Lower leg skin (tissue), 4 donors: Measurements from ENCODE around the gene PRF1. TPM values are rescaled to one million over a fixed set of nuclear protein-coding genes. Genes with fewer than 3 reads are reported as not detected.

Experiments used
- DNase-seq, 2 donors: peaks; one replicate each; pipeline ENCODE4 v3.0.0-alpha.2; 2019; ENCODE audit warnings: low spot score in 2 of 2
- H3K4me3 ChIP-seq: fragments of 200-600 bp; sonication (generic); 2 replicates; pipeline ENCODE4 v1.5.1; 2017; ENCODE audit warnings: mild to moderate bottlenecking, low read depth; ENCODE audit not compliant: poor library complexity, severe bottlenecking
- POLR2A ChIP-seq, 2 donors: fragments of 450-650 bp; IDR thresholded peaks; one replicate each; pipeline ENCODE4 v1.6.1; 2016 to 2017; ENCODE audit warnings: antibody characterized with exemption in 2 of 2, mild to moderate bottlenecking in 1 of 2, moderate library complexity in 1 of 2
- WGBS, 2 donors: methylation state at CpG; one replicate each; pipeline ENCODE4 v1.1.5; 2018; 5-methylcytosine and 5-hydroxymethylcytosine counted together
- intact Hi-C: fragments of 100-400 bp; cut with DNase I; formaldehyde crosslinking; loops from one replicate; pipeline ENCODE4 v1.15.0; 2023; ENCODE audit warnings: low total_unique reads
- total RNA-seq, 4 donors: library from RNA; depleted of rRNA; stranded (reverse); fragments of >200 nt; gene quantifications; one replicate each; pipeline ENCODE4 v1.1.0, GENCODE V29; 2016
- TF ChIP-seq, protein P1 (sequence below), 3 donors: fragments of 450-650 bp; IDR thresholded peaks; one replicate each; pipeline ENCODE4 v1.5.1; 2016; ENCODE audit warnings: antibody characterized with exemption in 3 of 3, mild to moderate bottlenecking in 3 of 3, moderate library complexity in 2 of 3

PRF1 gene
- total RNA-seq, 4 donors from 2014 or later: 0.36 to 1.4 (median 1.1) TPM

DNA sequence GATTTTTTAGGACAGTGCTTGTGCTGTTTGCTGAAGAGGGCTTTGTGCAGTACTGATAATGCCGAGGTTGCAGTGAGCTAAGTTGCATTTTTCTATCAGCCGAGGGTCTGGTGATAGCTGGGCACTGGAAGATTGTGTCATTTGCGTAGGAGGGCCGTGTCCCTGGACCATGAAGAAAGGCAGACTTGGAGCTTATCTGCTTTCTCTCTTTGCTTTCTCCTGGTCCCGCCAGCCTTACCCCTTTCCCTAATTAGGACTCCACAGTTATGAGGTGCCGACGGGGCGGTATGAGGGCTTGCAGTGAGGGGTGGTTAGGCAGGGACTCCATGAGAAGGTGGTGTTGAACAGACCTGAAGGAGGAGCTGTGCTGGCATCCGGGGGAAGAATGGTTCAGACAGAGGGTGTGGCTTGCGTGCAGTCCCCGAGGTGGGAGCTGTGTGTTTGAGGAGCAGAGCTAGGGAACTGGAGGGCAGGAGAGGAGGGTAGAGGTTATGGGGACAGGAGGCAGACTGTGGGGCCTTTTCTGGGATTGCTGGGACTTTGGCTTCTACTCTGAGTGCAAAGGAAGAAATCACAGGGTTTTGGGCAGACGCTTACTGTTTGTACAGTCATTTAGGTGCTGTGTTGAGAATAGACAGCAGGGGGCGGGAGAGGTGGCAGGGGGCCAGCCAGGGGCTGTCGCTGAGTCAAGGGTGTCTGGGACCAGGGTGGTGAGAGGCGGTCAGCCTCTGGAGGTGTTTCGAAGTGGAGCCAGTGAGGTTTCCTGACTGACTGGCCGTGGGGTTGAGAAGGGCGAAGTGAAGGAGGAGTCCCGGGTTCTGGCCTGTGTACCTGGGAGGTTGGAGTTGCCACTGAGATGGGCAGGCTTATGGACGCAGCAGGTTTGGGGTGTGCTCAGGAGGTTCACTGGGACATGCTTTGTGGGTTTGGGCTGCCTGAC lies 43.4 kb downstream of the PRF1 start:
- intact Hi-C loops: no loop called here
- no peak overlapping the region for H3K4me3 ChIP-seq
- 41% methylated on average over 20 of the region's 20 CpGs for WGBS, 2 donors
- DNase-seq: no peak
- TF ChIP-seq POLR2A (IDR thresholded peaks at IDR 0.05): no peak
- TF ChIP-seq, protein P1, sequence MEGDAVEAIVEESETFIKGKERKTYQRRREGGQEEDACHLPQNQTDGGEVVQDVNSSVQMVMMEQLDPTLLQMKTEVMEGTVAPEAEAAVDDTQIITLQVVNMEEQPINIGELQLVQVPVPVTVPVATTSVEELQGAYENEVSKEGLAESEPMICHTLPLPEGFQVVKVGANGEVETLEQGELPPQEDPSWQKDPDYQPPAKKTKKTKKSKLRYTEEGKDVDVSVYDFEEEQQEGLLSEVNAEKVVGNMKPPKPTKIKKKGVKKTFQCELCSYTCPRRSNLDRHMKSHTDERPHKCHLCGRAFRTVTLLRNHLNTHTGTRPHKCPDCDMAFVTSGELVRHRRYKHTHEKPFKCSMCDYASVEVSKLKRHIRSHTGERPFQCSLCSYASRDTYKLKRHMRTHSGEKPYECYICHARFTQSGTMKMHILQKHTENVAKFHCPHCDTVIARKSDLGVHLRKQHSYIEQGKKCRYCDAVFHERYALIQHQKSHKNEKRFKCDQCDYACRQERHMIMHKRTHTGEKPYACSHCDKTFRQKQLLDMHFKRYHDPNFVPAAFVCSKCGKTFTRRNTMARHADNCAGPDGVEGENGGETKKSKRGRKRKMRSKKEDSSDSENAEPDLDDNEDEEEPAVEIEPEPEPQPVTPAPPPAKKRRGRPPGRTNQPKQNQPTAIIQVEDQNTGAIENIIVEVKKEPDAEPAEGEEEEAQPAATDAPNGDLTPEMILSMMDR (IDR thresholded peaks at IDR 0.05): no peak

DNA sequence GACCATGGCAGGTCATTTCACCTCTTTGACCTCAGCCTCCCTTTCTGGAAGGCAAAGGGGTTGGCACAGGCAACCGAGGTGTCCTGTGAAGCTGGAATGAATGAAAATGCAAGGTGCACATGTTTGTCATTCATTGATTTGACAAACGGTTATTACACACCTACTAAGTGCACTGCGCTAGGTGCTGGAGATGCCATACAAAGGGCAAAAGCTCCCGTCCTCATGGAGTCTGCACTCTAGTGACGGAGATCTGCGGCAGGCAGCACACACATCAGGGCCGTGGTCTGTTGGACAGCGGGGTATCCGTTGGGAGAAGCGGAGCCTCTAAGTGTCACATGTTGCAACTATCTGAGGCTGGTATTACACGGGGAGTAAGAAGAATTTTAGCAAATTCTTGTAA lies 44.2 kb downstream of the PRF1 start:
- no peak for DNase-seq
- WGBS, 2 donors: 94 to 95% methylated on average over 11 of the region's 11 CpGs
- intact Hi-C loops: no loop called here
- no peak for TF ChIP-seq POLR2A (IDR thresholded peaks at IDR 0.05)
- TF ChIP-seq, protein P1 (IDR thresholded peaks at IDR 0.05): no peak
- H3K4me3 ChIP-seq: no peak overlapping the region

DNA sequence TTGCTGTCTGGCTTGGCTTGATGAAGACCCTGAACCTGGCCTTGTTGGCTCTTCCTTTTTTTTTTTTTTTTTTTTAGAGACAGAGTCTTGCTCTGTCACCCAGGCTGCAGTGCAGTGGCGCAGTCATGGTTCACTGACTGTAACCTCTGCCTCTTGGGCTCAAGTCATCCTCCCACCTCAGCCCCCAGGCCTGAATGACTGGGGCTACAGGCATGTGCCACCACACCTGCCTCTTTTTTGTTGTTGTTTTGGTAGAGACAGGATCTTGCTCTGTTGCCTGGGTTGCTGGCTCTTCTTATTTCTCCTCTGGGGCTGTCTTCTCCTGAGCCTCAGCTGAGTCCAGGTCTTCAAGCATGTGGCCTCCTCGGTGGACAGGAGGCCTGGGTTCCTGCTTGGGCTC lies 44.7 kb downstream of the PRF1 start:
- intact Hi-C loops: no loop called here
- WGBS, 2 donors: 79 to 91% methylated on average over 2 of the region's 2 CpGs

DNA sequence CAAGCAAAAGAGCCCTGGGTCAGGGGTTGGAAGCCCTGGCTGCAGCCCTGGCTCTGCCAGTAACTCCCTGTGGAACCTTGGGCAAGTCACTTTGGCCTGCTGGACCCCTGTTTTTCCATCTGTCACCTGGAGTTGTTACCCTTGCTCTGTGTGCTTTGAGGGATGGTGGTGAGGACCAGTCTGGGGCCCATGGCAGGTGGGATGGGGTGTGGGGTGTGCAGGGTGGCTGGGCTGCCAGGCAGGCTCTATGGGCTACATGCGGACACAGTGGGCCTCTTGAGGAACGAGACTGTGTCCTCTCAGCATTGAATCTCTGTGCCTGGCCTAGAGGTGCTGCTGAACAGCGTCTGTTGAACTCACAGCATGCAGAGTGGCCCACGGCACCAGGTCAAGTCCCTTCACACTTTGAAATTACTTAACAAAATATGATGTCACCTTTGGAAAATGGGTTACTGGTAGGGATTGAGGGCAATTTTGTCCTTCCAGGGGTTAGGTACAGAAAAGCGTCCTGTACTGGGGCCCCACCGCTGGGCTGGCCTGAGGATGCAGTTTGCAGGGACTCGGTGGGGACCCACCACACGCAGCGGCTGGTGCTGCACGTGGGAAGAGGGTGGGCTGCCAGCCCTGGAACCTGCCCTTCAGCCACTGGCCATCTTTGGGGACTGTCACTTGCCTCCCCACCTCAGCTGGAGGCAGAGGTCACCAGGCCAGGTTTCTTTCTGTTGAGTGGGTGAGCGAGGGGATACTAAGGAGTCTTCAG lies 45.3 kb downstream of the PRF1 start:
- no peak for DNase-seq
- intact Hi-C loops: no loop called here
- TF ChIP-seq POLR2A (IDR thresholded peaks at IDR 0.05): no peak
- TF ChIP-seq, protein P1 (IDR thresholded peaks at IDR 0.05): no peak
- WGBS, 2 donors: 92 to 95% methylated on average over 11 of the region's 11 CpGs
- no peak overlapping the region for H3K4me3 ChIP-seq

More for the DNA sequence above, 44.7 kb downstream of the PRF1 start:
- no peak for DNase-seq
- TF ChIP-seq, protein P1 (IDR thresholded peaks at IDR 0.05): no peak
- no peak for TF ChIP-seq POLR2A (IDR thresholded peaks at IDR 0.05)
- no peak overlapping the region for H3K4me3 ChIP-seq

DNA sequence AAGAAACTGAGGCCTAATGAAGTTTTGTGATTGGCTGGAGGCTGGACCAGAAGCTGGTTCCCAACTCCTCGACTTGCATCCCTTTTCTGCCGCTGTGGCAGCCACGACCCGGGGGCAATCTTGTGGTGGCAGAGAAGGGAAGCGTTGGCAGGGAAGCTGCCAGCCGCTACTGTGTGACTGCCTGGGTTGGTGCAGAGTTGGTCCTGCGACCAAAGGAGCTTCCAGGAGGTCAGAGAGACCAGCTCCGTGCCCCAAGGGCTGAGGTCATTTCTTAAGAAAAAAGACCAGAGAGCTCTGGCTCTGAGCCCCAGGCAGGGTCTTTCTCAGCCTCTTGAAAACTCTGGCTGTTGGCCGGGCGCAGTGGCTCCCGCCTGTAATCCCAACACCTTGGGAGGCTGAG lies 47.2 kb downstream of the PRF1 start:
- intact Hi-C loops: no loop called here
- H3K4me3 ChIP-seq: no peak overlapping the region
- WGBS, 2 donors: 80 to 88% methylated on average over 11 of the region's 11 CpGs
- no peak for DNase-seq
- no peak for TF ChIP-seq POLR2A (IDR thresholded peaks at IDR 0.05)
- TF ChIP-seq, protein P1 (IDR thresholded peaks at IDR 0.05): no peak
